ENCODE measurements around the gene ADAMTS17. TPM values are rescaled to one million over a fixed set of nuclear protein-coding genes. Genes with fewer than 3 reads are reported as not detected.

ADAMTS17 gene
- total RNA-seq, 2 donors from 2014 or later = 4.0 to 6.8 TPM

DNA sequence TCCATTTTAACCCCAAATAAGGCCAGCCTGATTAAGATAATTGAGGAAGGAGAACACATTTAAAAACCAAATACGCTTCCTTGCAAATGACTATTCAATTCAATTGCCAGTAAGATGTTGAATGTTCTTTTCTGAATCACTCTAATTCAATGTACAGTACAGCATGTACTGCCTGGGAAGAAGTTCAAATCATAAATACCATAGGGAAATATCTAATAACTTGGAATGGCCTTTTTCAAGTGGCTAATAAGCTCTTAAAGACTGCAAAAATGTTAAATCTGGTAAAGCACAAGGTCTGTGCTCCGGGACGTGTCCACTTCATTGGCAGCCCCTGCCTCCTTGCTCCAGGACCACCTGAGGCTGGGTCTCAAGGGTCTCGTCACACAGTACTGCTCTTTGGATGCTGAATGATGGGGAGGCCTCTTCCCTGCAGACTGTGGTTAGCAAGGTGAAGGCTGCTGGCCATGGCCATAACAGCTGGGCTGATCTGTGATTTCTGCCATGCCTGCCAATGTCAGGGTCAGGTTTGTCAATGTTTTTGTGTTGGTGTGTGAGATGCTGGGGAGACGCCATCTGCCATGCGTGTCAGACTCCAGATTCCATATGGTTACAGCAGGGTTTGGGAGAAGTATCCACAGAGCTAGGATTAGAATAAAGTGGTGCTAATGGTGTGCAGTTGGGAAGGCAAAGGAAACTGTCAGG, 300.5 kb downstream of the ADAMTS17 start:
- DNase-seq (ENCODE audit: low spot score) = no peak
- intact Hi-C loops (cut with DNase I) = no loop called here

DNA sequence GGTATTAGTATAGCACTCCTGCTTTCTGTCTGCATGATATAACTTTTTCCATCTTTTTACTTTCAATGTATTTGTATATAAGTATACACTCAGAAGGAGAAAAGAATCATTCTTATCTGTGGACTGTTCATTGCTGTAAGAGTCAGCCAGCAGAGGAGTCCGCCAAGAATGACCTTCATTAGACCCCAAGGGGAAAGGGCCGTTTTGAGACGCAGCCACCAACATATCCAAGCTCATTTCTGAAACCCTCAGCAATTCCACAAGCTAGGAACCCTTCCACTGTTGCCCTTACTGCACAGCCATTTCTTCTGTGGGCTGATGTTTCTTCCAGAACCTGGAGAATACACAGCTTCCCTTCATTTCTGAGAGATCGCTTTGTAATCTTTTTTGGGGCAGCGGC, 301.8 kb downstream of the ADAMTS17 start:
- intact Hi-C loops (cut with DNase I) = loop anchor here (10.0 kb wide), 2 partner anchors 85 to 295 kb away; no protein-coding TSS in a partner anchor
- DNase-seq (ENCODE audit: low spot score) = no peak

DNA sequence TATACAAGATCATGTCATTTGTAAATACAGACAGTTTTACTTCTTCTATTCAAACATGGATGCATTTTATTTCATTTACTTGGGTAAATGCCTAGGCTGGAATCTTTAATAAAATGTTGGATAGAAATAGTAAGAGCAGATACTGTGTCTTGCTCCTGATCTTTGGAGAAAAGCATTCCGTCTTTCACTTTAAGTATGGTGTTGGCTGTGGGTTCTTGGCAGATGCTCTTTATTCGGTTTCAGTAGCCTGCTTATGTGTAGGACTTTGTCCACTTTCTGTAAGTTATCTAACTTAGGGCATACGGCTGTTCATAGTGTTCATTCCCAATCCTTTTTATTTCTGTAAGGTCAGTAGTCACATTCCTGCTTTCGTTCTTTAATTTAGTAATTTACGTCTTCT, 303.0 kb downstream of the ADAMTS17 start:
- no peak for DNase-seq (ENCODE audit: low spot score)

DNA sequence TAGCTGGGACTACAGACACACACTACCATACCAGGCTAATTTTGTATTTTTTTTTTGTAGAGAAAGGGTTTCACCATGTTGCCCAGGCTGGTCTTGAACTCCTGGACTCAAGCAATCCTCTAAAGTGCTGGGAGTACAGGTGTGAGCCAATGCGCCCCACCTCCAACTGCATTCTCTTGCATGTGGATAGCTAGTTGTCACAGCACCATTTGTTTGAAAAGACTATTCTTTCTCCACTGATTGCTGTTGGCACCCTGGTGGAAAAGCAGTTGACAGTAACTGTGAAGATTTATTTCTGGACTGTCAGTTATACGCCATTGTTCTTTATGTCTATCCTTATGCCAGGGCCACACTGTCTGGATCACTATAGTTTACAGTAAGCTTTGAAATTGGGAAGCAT, 303.9 kb downstream of the ADAMTS17 start:
- DNase-seq (ENCODE audit: low spot score) = no peak
- intact Hi-C loops (cut with DNase I) = loop anchor here (10.0 kb wide), 2 partner anchors 87 to 297 kb away; no protein-coding TSS in a partner anchor

More for the DNA sequence above, 303.0 kb downstream of the ADAMTS17 start:
- intact Hi-C loops (cut with DNase I) = loop anchor here (10.0 kb wide), 2 partner anchors 86 to 296 kb away; no protein-coding TSS in a partner anchor

DNA sequence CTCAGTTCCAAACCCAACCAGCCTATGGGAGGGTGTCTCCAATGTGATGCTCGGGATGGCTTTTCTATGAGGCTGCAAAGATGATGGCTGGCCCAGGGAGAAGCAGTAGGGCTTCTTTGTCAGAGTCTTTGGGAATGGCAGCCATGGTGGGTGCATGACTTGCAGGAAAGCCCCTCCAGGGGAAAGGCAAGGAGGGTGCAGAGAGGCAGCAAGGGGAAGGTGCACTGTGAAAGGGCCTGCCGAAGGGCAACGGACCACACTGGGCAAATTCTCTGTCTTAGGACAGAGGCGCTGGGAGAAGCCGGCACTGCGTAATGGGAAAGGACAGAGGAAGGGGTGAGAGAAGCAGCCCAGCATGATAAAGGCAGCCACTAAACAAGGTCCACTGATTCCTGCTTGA, 305.8 kb downstream of the ADAMTS17 start:
- intact Hi-C loops (cut with DNase I) = loop anchor here (10.0 kb wide), 2 partner anchors 89 to 299 kb away; no protein-coding TSS in a partner anchor
- no peak for DNase-seq (ENCODE audit: low spot score)

DNA sequence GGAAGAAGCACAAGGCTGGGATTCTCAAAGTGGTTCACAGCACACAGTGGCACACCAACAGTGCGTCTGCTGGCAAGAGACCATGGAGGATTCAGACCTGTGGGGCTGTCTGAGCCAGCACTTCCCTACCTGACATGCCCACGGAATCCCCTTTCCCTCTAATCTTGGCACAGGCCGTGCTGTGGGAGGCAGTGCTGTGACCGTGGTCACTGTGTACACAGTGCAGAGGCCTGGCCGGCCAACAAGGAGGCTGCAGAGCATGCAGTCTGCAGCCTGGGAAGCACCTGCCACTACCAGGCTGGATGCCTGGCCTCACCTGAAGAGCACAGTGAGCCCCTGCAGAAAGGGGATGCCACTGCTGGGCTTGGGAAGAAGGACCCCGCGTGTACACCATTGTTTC, 307.6 kb downstream of the ADAMTS17 start:
- DNase-seq (ENCODE audit: low spot score) = no peak
- intact Hi-C loops (cut with DNase I) = loop anchor here (10.0 kb wide), 2 partner anchors 91 to 301 kb away; no protein-coding TSS in a partner anchor

DNA sequence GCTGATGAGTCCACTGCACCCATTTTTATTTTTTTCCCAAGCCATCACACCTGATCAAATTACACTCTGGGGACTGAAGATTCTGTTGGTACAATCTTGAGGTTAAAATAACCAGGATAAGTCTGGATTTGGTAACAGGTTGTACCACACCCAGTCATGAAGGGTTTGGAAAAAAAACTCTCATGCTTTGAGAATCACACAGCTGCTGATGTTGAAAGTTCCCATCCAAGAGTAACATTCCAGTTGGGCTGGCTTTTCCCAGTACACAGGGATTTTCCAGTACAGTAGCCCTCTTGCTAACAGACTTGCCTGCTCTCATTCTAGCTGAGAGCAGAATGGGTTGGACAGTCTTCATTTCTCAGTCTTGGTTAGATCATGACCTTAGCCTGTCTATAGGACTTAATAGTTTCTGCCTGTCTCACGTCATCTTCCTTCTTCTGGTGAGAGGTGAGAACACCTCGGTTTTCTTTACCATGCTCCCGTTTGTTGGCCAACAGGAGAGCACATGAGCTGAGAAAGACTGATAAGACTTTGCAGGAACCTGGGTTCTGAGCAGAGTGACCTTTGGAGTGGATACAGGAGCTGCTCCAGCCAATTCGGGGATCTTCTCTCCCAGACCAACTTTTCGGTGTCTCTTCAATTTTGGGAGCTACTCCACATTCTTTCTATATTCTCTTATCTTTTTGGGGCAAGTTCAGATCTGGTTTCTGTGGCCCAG, 308.5 kb downstream of the ADAMTS17 start:
- no peak for DNase-seq (ENCODE audit: low spot score)
- intact Hi-C loops (cut with DNase I) = loop anchor here (10.0 kb wide), 2 partner anchors 92 to 302 kb away; no protein-coding TSS in a partner anchor

DNA sequence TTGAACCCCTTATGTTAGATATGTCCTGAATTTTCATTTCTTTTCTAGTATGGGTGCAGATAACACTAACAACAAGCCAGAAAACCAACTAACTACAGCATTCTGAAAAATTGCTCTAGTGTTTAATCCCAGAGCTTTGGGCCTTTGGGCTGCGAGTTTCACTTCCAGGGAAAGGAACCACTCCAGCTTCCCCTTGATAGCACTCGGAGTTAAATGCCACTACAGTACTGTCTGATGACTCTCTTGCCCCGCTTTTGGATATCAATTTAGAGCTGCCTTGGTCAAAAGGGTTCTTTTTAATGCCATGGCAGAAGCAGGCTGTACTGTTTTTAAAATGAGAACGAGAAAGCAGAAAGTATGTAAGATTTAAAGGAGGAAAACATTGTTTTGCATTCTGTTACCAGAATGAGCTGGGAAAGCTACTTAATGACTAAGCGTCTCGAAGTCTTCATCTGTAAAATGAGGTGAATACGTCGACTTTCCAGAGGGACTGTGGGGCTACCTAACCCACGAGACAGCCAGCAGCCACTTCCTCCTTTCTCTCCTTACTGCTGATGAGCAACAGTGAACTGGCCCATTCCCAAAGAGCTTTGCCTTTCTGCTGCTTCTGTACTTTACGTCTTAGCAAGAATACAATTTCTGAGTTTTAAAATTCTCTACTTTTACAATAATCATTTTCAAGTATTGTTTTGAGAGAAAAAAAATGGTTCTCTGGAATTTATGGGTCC, 309.3 kb downstream of the ADAMTS17 start:
- no peak for DNase-seq (ENCODE audit: low spot score)
- intact Hi-C loops (cut with DNase I) = loop anchor here (10.0 kb wide), 2 partner anchors 92 to 302 kb away; no protein-coding TSS in a partner anchor

DNA sequence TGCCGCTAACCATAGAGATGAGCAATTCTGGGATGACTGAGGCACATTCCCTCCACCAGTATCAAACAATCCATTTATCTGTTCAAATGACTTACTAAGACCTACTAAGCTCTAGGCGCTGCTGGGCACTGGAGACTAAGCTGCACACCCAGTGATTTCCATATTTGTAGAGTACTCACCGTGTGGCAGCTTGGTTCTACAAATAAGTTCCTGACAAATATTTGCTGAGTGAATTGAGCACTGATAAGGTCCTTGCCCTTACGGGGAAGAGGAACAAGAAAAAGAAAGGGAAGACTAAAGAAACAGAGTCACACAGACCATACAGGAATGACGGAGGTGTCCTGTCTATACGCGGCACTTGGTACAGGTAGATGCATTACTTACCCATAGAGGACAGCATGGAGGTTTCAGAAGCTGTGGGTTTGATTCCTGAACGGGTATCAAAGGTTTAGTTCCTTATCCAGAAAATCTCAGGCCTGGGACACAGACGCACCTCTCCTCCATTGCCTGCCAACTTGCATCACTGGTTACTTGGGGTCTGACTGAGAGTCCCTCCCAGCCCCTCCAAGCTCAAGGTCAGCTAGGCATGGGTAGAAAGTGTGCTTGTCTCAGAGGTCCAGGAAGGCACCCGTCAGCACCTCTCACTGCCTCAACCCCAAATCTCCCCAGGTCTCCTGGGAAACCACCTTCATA, 310.0 kb downstream of the ADAMTS17 start:
- intact Hi-C loops (cut with DNase I) = loop anchor here (10.0 kb wide), 2 partner anchors 93 to 303 kb away; no protein-coding TSS in a partner anchor
- DNase-seq (ENCODE audit: low spot score) = no peak

DNA sequence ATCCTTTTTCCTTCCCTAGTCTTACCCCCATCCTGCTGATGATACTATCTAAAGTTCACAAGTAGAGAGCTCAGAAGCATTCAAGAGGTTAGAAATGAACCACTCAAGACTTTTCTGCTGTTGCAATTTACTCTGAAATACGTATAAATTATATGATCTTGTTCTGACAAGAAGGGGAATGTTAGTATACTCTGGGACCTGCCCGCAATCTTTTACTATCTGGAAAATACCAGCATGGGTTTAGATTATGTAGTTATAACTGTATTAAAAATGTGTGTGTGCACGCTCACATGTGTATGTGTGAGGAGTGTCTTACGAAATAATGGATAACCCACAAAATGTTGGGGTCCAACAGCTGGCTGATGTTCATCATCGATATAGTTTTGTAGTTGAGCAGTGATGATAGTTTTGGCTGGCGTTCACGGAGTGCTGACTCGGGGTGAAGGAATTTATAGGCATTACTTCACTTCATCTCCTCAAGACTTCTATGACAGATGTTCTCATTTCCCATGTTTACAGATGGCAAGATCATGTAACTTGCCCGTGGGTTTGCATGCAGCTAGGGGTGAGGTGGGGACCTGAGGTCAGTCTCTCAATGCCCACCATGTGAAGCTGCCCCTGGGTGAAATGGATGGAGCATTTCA, 311.1 kb downstream of the ADAMTS17 start:
- intact Hi-C loops (cut with DNase I) = loop anchor here (10.0 kb wide), 2 partner anchors 94 to 304 kb away; no protein-coding TSS in a partner anchor

DNA sequence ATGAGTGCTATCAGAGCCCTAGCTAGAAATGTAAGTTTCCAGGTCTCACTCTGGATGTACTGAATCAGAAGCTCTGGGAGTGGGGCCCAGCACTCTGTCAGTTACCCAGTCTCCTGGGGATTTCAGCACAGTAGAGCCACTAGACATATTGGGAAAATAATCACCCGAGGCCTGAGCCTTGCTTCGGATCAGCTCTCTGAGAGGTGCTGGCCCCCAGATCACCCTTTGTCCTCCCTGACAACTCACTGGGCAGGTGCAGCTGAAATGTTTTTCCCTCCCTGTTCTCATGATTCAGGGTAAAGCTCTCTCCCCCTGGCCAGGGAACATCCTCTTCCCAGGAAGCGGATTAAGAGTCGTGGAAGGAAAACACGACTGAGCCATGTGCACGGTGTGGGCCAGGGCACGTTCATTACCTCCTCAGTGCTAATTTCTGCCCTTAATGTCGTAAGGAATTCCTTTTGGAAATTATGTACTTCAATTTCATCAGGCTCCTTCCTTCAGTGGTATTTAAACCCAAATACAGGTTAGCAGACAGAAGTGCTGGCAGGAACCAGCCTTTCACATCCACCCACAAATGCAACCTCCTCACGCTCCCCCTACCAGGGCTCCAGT, 311.8 kb downstream of the ADAMTS17 start:
- DNase-seq (ENCODE audit: low spot score) = no peak
- intact Hi-C loops (cut with DNase I) = loop anchor here (10.0 kb wide), 2 partner anchors 95 to 305 kb away; no protein-coding TSS in a partner anchor

More for the DNA sequence above, 311.1 kb downstream of the ADAMTS17 start:
- DNase-seq (ENCODE audit: low spot score) = no peak

DNA sequence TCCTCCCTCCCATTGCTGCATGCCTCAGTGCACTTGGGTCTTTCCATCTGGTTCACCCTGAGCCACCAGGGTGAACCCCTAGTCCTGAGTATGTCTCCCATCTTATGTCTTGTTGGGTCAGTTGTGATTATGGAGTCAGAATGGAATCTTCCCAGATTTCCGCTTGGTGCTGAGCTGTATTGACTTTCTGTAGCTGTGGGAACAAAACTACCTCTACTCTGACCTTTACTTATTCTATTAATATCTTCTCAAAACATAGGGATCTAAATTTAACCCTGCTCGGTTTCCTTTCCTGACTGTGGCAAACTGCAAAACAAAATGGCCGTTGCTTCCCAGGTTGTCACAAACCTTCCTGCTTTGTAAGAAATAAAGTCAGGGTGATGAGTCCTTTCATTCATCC, 312.7 kb downstream of the ADAMTS17 start:
- intact Hi-C loops (cut with DNase I) = no loop called here
- DNase-seq (ENCODE audit: low spot score) = no peak

DNA sequence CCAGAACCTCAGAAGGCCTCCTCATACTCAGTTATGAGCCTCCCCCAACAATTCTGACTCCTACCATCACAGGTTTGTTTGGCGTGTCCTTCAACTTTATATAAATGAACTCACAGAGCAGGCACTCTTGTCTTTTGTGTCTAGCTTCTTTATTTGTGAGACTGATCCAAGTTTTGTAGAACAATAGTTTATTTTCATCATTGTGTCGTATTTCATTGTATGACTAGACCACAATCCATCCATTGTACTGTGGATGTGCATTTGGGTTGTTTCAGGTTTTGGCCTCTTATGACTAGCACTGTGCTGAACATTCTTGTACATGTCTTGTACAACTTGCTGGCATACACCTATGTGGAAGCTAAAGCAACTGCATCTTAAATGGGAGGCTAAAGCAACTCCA, 315.7 kb downstream of the ADAMTS17 start:
- DNase-seq (ENCODE audit: low spot score) = no peak
- intact Hi-C loops (cut with DNase I) = no loop called here

DNA sequence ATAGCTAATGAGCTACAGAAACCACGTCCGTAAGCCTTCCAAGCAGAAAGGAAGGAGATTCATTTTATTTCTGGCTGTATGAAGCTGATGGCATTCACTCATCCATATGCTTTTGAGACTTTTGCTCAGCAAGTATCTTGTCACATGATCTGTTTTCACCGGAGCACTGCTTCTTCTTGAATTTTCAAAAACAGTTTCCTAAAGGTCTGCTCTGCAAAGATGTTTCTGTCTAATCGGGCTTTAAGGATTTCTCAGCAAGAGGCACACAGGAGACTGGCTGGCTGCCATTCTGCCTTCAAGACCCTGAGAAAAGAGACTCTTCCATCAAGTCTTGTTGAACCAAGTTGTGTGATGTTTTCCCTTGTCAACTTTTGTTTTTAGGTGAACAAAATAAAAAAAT, 319.0 kb downstream of the ADAMTS17 start:
- intact Hi-C loops (cut with DNase I) = loop anchor here in 1 of 2 donors (5.0 kb wide), 1 partner anchor 174 kb away; no protein-coding TSS in a partner anchor
- DNase-seq (ENCODE audit: low spot score) = no peak

DNA sequence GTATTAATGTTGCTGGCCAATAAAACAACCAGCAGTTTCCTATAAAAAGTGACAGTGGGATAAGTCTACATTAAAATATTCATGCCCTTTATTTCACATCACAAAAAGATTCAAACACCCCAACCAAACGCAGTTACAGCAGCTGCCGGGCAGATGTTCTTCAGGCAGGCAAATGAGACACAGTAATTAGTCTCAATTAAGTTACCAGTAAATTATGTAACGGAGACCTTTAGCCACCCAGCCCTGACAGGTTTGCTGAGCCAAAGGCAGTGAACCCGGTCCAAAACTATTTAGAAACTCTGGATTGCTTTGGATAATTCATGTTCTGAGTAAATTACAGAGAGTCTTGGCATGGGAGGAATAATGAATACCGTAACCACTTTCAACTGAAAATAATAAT, 319.4 kb downstream of the ADAMTS17 start:
- no peak for DNase-seq (ENCODE audit: low spot score)
- intact Hi-C loops (cut with DNase I) = loop anchor here in 1 of 2 donors (5.0 kb wide), 1 partner anchor 175 kb away; no protein-coding TSS in a partner anchor

DNA sequence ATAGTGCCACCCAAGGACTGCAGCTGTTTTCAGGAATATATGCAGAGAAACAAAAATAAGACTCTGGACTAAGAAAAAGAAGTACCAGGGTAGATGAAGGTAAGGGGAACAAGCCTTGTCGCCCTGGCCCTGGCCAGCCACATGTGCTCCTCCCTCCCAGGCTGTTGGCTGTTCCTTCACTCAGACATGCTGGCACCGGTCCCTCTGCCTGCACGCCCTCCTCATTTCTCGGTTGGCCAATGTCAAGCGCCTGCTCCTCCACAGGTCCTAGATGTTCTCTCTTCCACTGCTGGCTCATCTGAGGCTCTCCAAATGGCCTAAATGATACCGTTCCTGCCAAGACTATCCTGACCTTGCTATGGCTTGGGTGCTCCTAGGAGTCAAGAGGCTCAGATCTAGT, 320.1 kb downstream of the ADAMTS17 start:
- no peak for DNase-seq (ENCODE audit: low spot score)
- intact Hi-C loops (cut with DNase I) = loop anchor here in 1 of 2 donors (5.0 kb wide), 1 partner anchor 176 kb away; no protein-coding TSS in a partner anchor

DNA sequence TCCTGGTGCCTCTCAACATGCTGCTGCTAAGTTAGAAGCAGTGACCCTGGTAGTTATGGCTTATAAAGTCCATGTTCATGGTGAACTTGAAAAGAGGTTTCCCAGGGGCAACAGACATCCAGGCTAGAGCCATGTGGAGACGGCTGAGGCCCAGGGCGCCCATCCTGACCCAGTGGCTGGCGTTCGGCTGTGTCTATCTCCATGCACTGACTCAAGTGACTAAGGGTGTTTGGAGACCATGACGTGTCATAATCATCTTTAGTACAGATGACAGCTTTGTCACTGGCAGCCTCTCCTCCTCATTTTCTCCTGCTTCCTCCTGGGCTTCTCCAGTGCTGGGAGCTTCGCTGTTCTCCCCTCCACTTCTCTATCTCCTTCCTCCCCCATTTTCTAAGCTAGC, 321.2 kb downstream of the ADAMTS17 start:
- intact Hi-C loops (cut with DNase I) = loop anchor here in 1 of 2 donors (5.0 kb wide), 1 partner anchor 177 kb away; no protein-coding TSS in a partner anchor
- DNase-seq (ENCODE audit: low spot score) = no peak

DNA sequence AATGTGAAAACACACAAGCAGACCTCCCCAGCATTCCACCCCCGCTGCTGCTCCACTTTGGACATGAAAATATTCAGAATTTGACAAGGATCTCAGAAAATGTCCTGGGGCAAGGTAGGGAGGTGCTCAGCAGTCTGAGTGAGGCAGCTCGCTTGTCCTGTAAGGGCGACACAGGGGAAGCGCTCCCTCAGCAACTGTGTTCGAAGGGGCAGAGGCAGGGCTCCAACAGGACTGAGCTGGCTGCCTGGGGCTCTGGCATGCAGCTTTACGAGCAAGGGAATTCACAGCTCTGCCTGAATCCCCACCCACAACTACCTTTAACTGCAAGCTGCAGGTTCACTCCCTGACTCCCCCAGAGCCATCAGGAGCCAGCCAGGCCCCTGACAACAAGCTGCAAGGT, 321.6 kb downstream of the ADAMTS17 start:
- DNase-seq (ENCODE audit: low spot score) = no peak
- intact Hi-C loops (cut with DNase I) = loop anchor here in 1 of 2 donors (5.0 kb wide), 1 partner anchor 177 kb away; no protein-coding TSS in a partner anchor
